NCI-H1092 treated with DMSO at 0.1 percent for 48 hours (cell line): ENCODE data around the gene GPC2.
A peak's percentile ranks its signal among the peaks of the same experiment; 100 is the strongest.

Source experiments
- DNase-seq: peaks from one replicate; lab custom pipeline; 2025; lab: John Stamatoyannopoulos, UW

GPC2 gene

DNA sequence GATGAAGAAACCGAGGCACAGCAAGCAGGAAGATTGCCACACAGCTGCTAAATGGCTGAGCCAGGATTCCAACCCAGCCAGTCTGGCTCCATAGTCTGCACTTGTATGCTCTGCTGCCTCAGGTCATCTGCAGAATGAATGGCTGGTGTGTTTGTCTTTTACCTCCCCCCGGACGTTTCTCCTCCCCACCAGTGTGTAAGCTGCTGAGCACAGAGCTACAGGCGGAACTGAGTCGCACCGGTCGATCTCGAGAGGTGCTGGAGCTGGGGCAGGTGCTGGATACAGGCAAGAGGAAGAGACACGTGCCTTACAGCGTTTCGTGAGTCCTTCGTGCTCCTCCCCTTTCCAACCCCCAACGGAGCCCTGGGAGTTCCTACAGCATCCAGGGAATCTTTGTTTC lies 55.1 kb downstream of the GPC2 start:
- DNase-seq, result peak; percentile 92

- no peak for DNase-seq
Measured at GRCh38 chr7:100120733-100121036, 56.5 kb downstream of the GPC2 start.

DNA sequence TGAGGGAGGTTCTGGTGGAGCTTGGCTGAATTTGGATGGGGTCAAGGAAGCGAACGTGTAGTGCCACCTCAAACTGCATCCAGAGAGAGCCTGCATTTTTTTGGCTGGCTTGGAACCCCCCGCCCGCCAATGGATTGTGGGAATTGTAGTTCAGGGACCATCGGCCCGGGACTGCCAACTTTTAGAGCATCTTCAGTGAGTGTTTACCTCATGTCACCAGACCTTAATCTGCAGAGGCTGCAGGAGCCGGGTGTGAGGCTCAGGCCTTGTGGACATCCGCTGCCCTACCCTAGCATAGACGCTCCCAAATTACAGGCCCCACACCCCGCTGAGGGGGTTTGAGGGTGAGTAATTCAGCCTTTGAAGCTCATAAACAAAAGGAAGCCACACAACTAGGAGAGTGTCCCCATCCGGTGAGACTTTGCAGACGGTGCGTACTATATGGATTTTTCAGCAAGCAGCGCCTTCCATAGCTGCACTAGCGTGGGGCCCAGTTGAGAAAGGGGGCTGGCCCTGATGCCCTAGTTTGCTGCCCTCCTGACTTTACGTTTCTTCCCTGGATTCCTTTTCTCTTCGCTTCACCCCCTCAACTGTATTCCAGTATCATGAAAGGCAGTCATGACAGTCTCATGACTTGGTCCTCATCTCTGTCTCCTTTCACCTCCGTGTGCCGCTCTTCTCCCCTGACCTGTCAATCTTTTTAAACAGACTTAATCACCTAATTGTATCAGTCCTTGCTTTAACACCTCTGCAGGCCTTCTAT lies 57.0 kb downstream of the GPC2 start:
- peak; percentile 60 for DNase-seq
